NB4 (cell line): ENCODE results near the gene DPRX.

Experiments used
- POLR2A ChIP-seq: IDR thresholded peaks from 2 replicates; pipeline ENCODE4 v1.6.1; 2011; ENCODE audit warnings: mild to moderate bottlenecking; ENCODE audit not compliant: insufficient read length; ENCODE audit errors: extremely low read depth
- TF ChIP-seq, protein P1 (sequence below): IDR thresholded peaks from one replicate; pipeline ENCODE4 v1.5.1; 2012; ENCODE audit warnings: low read depth, low read length

DNA sequence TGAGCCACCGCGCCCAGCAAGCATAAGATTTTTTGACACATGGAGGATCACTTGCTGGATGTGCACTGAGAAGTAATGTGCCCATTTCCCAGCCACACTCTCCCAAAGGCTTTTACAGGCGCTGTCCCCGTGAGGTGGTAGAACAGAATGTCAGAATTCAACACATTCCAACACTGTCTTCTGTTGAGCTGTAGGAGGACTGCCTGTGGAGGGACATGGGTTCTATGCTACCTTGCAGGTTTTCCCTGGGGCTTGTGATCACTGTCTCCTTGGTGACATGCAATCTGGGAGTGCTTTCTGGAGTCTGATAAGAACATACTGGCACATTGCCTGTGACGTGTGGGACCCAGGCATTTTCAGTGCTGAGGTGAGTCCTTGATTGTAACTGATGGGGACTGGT lies 38.5 kb downstream of the DPRX start:
- TF ChIP-seq, protein P1, sequence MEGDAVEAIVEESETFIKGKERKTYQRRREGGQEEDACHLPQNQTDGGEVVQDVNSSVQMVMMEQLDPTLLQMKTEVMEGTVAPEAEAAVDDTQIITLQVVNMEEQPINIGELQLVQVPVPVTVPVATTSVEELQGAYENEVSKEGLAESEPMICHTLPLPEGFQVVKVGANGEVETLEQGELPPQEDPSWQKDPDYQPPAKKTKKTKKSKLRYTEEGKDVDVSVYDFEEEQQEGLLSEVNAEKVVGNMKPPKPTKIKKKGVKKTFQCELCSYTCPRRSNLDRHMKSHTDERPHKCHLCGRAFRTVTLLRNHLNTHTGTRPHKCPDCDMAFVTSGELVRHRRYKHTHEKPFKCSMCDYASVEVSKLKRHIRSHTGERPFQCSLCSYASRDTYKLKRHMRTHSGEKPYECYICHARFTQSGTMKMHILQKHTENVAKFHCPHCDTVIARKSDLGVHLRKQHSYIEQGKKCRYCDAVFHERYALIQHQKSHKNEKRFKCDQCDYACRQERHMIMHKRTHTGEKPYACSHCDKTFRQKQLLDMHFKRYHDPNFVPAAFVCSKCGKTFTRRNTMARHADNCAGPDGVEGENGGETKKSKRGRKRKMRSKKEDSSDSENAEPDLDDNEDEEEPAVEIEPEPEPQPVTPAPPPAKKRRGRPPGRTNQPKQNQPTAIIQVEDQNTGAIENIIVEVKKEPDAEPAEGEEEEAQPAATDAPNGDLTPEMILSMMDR = no peak
- no peak for TF ChIP-seq POLR2A
